Measurements from ENCODE around the gene STXBP5.

The STXBP5 gene

DNA sequence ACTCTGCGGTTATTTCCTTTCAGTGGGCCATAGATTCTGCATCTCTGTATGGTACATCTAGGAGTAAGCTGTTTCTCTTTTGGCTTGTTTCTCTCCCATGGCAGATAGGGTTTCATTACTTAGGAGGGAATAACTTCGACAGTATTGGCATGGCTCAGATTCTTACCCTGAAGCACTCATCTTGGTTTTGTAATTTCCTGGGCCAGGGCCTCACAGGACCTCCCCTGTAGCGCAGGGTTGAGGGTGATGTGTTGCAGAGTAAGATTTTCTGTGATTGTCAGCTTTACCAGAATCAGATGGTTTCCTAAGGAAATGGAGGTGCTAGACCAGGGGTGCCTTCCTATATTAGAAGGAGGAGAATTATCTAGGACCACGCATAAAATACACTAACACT is 78.3 kb downstream of the STXBP5 start:
- in situ Hi-C loops (cut with HindIII; ENCODE audit: low sequenced_read_pairs): loop anchor here (5.0 kb wide), 2 partner anchors 65 to 70 kb away; no protein-coding TSS in a partner anchor

DNA sequence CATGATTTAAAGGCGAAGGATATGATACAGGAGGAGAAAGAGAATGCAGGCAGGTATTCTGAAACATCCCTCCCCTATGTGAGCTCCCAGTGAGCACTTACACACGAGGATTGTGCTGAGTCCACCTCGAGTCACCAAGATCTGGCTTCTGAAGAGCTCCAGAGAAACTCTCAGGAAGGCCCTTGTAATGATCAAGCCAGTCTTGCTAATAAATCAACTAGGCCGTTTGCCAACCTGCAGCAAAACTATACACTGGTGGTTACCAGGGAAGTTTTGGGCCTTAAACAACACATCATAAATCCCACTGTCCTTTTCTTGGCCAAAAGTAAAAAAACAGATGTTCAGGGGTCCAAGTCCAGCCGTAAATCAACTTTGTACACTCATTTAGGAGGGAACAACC is 79.2 kb downstream of the STXBP5 start:
- in situ Hi-C loops (cut with HindIII; ENCODE audit: low sequenced_read_pairs): loop anchor here (5.0 kb wide), 2 partner anchors 64 to 71 kb away; no protein-coding TSS in a partner anchor

DNA sequence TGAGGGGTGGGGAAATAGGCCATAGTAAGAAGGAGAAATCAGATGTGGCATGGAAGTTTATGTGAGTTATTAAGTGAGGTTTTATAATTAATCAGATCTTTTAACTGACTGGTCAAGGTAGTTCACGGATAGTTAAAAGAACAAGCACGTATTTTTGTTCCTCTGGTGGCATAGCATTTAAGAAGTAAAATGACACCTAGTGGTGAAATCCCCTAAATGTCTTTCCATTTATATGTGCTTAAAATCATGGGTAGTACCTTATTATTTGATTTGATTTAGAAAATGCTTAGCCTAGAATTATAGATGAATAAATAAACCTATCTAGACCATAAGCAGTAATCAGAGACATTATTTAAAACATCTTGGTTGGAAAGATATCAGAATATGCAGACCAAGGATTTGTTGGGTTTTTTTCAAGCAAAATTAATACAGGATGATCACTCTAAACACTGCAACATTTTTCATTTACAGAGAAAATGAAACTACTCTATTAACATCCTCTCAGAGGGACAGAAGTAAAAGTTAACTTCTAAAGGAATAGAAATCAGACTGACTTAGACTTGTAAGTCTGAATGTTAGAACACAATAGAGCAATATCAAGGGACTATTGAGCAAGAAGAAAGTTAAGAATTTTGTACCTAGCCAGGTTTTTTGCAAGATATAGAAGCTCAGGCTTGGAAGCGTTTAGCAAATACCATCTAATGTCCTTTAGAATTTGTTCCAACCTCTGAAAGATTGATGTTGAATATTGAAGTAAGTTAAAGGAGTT is 81.1 kb downstream of the STXBP5 start:
- in situ Hi-C loops (cut with HindIII; ENCODE audit: low sequenced_read_pairs): no loop called here

DNA sequence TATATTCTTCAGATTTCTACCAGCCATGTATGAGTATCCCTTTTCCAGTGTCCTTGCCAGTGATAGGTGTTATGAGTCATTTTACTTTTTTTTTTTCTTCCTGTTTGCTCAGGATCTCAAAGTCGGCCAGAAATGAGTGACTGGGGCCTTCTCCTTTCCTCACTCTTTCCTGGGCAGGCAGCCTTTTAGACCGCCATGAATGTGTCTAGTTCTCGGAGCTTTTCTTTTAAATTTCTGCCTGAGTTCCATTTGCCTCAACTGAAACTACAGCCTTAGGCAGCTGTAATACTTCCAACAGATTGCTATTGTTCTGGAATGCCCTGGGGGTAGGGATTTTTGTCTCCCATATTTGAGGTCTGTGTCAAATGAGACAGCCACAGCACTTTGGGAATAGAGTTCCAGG is 83.7 kb downstream of the STXBP5 start:
- in situ Hi-C loops (cut with HindIII; ENCODE audit: low sequenced_read_pairs): no loop called here

DNA sequence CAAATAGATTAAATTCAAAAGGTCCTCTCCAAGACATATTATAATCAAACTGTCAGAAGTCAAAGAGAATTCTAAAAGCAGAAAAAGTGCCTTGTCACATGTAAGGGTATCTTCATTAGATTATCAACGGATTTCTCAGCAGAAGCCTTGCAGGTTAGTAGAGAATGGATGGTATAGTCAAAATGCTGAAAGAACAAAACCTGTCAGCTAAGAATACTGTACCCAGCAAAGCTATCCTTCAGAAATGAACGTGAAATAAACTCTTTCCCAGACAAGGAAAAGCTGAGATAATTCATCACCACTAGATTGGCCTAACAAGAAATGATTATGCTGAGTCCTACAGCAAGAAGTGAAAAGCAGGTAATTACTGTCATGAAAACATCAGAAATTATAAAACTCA is 92.9 kb downstream of the STXBP5 start:
- in situ Hi-C loops (cut with HindIII; ENCODE audit: low sequenced_read_pairs): no loop called here

DNA sequence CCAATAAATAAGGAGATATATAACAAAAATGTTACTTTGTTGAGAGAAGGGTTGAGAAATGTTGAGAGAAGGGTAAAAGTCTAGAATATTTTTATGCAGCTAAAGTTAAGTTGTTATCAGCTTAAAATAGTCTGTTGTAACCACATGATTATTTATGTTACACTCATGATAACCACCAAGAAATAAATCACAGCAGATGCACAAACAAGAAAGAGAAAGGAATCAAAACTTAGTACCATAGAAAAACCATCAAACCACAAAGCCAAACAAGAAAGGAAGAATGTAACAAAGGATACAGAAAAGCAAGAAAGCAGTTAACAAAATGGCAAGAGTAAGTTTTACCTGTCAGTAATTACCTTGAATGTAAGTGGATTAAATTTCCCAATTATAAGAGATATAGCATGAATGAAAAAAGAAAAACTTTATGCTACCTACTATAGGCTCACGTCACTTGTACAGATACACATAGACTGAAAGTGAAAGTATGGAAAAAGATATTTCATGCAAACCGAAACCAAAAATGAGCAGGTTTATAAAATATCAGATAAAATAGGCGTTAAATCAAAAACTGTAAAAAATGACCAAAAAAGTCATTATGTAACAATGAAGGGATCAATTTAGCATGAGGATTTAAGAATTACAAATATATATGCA is 93.6 kb downstream of the STXBP5 start:
- in situ Hi-C loops (cut with HindIII; ENCODE audit: low sequenced_read_pairs): no loop called here

DNA sequence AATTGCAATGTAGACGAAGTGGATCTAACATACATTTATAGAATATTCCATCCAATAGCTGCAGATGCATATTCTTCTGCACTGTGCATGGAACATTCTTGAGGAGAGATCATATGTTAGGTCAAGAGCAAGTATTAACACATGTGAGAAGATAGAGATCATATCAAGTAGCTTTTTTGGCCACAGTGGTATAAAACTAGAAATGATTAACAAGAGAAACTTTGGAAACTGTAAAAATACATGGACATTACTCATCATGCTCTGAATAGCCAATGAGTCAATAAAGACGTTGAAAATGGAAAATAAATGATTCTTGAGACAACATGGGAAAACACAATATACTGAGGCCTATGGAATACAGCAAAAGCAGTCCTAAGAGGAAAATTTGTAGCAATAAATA is 94.2 kb downstream of the STXBP5 start:
- in situ Hi-C loops (cut with HindIII; ENCODE audit: low sequenced_read_pairs): no loop called here

DNA sequence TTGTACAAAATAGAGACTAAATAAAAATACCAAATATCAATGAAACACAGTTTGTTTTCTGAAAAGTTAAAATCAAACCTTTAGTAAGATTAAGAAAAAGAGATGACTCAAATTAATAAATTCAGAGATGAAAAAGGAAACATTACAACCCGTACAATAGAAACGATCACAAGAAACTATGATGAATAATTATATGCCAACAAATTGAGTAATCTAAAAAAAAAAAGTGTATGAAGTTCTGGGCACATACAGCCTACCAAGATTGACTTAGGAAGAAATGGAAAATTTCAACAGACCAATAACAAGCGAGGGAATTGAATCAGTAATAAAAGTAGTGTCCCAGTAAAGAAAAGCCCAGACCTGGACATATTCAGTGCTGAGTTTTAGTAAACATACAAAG is 94.8 kb downstream of the STXBP5 start:
- in situ Hi-C loops (cut with HindIII; ENCODE audit: low sequenced_read_pairs): no loop called here

DNA sequence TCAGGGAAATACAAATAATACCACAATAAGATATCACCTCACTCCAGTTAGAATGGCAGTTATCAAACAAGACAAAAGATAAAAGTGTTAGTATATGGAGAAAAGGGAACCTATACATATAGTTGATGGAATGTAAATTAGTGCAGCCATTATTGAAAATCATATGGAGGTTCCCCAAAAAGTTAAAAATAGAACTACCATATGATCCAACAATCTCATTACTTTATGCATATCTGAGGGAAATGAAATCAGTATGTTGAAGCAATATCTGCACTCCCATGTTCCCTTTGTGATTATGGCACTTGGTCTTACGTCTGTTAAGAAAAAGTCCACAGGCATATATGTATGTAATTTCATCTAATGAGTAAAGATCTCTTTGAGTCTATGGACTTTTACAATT is 96.9 kb downstream of the STXBP5 start:
- in situ Hi-C loops (cut with HindIII; ENCODE audit: low sequenced_read_pairs): no loop called here

DNA sequence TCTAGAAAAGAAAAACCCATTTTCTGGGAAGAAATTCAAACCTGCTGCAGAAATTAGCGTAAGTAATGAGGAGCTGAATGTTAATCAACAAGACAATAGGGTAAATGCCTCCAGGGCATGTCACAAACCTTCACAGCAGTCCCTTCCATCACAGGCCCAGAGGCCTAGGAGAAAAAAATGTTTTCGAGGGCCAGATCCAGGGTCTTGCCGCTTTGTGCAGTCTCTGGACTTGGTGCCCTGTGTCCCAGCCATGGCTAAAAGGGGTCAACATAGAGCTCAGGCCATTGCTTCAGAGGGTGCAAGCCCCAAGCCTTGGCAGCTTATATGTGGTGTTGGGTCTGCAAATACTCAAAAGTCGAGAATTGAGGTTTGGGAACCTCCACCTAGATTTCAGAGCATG is 99.8 kb downstream of the STXBP5 start:
- in situ Hi-C loops (cut with HindIII; ENCODE audit: low sequenced_read_pairs): no loop called here

DNA sequence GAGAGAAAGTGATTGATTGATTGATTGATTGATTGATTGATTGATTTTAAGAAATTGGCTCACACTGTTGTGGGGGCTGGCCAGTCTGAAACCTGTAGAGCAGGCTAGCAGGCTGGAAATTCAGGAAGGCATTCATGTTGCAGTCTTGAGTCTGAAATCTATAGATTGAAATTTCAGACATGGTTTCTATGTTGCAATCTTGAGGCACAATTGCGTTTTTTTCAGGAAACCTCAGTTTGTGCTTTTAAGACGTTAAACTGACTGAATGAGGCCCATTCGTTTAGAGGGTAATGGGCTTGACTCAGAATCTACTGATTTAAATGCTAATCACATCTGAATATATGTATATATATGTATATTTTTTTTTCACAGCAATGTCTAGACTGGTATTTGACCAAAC is 106.3 kb downstream of the STXBP5 start:
- in situ Hi-C loops (cut with HindIII; ENCODE audit: low sequenced_read_pairs): no loop called here

DNA sequence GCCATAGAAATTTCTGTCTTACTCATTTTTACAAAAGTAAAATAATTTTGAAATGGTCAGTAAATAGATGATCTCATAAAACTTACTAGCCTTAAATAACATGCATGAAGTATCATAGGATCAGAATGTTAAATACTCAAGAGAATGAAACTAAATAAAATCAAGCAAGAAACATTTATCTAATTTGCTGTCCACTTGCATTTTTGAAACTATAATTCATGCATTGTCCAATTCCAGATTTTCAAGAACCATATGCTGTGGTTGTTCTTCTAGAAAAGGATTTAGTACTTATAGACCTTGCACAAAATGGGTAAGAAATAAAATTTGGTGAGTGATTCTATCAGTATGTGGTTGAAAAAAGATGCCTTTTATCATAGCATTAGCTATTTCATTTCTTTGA is 107.0 kb downstream of the STXBP5 start:
- in situ Hi-C loops (cut with HindIII; ENCODE audit: low sequenced_read_pairs): no loop called here

DNA sequence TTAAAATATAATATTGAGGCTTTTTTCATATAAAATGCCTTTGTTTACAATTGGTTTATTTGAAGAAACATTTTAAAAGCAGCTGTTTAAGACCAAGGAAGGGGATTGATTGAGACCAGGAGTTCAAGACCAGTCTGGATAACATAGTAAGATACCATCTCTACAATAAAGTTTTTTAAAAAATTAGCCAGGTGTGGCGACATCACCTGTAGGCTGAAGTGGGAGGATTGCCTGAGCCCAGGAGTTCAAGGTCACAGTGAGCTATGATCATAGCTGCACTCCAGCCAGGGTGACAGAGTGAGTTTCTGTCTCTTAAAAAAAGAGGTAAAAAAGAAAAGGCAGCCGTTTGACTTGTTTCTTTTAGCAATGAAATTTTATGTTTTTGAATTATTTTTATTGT is 117.0 kb downstream of the STXBP5 start:
- in situ Hi-C loops (cut with HindIII; ENCODE audit: low sequenced_read_pairs): no loop called here

DNA sequence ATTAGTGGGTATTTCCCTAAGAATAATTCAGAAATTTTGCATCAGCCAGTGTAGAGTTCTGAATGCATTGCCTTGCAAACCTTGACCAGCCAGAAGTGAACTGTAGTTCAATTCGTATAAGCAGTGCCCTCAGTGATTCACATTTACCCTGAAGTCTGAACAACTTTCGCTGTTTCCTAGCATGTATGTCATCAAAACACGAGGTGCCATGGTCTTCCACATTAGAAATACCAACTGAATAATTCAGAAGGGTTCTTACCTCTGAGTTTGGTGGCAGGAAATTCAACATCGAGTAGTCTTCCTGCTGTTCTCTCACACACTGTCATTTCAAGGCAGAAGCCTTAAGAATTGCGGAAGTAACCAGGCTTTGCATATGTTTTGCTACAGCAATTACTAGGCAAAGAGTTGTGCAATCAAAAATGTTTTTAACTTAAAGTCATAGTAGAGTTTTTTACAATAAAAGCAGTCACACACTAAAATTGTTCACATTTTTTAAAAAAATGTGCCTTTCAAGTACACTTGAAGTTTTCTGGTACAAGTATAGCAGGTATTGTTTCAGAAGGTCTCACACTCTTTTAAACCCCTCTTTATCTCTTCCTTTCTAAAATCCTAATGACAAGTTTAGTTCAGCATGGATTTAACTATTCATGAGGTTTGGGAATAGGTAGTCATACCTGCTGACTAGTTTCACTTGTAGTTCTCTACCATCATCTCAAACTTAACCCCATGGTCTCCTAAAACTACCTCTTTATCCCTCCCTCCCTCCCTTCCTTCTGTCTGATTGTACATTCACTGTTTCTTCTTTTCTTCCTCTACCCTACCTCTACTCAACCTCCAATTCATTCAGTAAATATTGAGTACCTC is 118.3 kb downstream of the STXBP5 start:
- in situ Hi-C loops (cut with HindIII; ENCODE audit: low sequenced_read_pairs): no loop called here

DNA sequence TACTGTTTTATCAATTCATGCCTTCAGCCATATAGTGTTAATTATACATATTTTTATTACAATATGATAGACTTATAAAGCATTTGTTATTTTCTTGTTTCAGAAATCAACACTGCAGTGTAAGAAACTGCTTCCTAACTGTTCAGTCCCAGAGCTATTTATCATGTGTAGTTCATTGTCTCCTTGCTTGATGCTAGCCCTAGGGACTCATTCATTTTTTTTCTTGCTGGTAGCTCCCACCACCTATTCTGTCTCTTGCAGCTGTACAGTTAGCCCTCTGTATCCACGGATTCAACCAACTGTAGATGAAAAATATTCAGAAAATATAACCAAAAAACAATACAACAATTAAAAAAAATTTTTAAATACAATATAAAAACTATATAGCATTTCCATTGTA is 121.3 kb downstream of the STXBP5 start:
- in situ Hi-C loops (cut with HindIII; ENCODE audit: low sequenced_read_pairs): no loop called here

DNA sequence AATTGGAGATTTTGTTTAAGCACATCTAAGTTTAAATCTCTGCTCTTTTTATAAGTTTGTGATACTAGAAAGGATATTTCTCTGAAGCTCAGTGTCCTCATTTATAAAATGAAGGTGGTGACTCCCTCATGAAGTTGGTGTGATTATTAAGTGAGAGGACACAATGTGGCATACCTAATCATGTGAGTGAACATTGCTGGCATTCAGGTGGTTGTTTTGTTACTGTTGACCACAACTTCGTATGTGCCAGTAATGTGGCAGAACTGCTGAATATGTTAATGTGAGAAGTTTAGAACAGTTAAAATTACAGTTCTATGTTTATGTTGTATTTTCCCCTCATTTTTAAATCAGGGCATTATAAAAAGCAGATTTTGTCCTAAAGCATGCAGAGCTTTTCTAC is 127.2 kb downstream of the STXBP5 start:
- in situ Hi-C loops (cut with HindIII; ENCODE audit: low sequenced_read_pairs): no loop called here

DNA sequence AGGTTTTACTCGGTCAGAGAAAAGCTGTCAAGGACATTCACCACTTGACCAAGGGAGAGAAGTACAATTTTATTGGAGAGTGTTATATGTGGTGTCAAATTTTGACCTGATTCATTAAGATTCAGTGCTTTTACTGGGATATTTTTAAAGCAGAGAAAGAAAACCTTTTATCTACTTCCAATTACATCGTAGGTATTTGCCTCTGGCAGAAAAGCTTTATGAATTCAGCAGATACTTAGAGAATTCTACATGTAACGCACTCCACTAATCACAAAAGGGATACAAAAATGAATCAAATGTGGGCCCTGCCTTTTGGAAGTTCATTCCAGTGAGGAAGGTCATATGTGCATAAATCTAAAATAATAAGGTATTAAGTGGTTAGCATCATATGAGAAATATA is 133.7 kb downstream of the STXBP5 start:
- in situ Hi-C loops (cut with HindIII; ENCODE audit: low sequenced_read_pairs): no loop called here

DNA sequence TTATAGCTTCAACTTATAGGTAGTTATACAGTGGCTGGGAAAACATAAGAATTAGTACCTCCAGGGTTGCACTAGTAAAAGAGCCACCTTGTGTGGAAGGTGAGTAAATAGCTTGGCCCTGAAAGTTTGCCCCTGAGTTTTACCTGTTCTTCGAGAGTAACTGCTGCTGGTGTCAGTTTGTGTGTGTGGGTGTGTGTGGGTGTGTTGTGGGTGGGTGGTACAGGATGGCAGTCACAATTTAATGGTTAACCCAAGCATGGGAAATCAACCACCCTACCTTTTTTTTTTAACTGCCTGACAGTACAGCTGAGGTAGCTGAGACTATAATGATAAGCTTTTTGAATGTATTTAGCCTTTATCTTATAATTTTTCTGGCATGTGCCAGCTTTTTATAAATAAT is 137.3 kb downstream of the STXBP5 start:
- in situ Hi-C loops (cut with HindIII; ENCODE audit: low sequenced_read_pairs): no loop called here

DNA sequence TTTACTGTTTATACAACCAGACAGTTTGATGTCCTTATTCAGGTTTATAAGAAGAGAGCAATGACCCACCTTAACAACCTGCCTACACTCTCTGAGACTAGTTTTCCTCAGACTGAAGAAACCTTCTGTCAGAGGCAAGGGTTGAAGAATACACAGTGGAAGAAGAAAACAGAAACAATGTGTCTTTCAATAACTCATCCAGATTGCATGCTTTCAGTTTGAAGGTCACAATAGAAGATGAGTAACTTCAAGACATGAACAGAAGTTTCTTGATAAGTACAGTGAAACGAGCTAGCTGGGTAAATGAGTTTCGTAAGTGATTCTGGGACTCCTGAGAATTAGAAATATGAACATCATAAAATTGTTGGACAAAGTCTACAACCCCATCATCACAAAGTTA is 141.7 kb downstream of the STXBP5 start:
- in situ Hi-C loops (cut with HindIII; ENCODE audit: low sequenced_read_pairs): loop anchor here (5.0 kb wide), 1 partner anchor 64 kb away; no protein-coding TSS in a partner anchor

DNA sequence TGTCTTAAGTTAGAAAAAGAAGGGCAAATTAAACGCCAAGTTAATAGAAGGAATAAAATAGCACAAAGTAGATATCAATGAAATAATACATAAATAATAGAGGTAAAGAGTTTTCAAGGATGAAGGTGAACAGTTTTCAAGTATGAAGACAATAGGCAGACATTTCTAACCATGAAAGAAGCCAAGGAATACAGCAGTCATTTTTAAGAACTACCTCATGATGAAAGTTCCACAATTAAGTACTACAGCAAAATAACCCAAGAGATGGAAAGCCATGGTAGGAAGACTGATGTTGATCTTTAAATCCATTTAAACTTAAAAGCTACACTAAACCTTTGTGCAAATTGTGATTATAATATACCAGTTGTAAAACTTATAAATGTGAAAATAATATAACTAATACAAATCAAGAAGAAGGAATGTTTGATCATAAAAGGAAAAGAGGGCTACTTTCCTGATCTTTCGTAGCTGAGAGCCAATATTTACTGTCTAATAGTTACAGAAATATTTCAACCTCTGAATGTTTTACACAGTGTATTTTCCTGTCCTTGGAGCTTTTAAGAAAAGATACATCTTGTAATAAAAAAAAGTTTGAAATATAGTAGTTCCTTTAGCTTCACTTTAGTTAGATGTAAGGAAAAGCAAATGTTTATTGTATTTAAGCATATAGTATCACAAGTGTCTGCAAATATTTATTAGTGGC is 143.1 kb downstream of the STXBP5 start:
- in situ Hi-C loops (cut with HindIII; ENCODE audit: low sequenced_read_pairs): loop anchor here (5.0 kb wide), 1 partner anchor 65 kb away; no protein-coding TSS in a partner anchor
